GM19025 (cell line): Measurements from ENCODE around the gene BTF3L4.
"Not testable (repeated sequence)": the region's sequence is repeated elsewhere in the genome, so short reads cannot be mapped to it uniquely, and the experiment has no call there.

ENCODE experiments used
- ATAC-seq: cut with Tn5 transposase; IDR thresholded peaks from one replicate; pipeline ENCODE4 v1.9.1; 2021; ENCODE audit warnings: mild to moderate bottlenecking, low read depth, moderate library complexity; ENCODE audit not compliant: unreplicated experiment

BTF3L4 gene

DNA sequence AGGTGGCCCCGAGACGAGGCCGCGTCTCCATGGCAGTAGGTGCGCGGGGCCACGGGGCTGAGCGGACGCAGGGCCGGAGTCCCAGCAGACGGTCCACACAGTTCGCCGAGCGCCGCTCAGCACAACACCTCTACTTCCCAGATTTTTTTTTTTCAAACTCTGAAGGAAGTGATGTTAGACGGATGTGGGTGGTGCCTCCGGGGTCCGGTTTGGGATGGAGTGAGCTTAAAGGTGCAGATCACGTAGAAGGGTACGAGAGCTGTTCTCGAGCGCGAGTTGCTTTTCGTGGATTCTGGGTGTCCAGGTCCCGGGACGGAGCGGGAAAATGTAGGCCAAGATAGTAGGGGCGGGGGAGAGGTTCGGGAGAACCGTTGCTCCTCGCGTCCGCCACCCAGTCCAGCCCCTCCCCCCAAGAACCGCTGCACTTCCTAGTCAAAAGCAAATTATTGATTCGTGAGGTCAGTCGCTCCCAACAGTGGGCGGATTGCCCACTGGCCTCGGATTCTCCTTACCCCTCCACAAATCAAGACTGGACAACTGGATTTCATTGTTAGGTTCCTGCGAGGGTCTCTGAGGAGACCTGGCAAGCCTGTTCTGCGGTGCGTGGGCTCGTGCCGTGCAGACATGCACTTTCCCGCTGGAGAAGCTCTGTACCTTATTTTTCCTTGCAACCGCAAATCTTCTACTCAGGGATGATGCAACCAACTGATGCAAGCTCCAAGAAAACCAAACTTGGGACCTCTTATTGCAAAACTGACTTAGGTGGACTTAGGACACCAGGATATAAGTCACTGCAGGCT is 829 bp upstream of the BTF3L4 start, which contains the start of gene TXNDC12:
Gene TXNDC12 (minus strand): TSS at position 126 of the 800 bp plus-strand sequence. CDS start 95 bp downstream, at position 31.
- peak; percentile 42 for ATAC-seq

DNA sequence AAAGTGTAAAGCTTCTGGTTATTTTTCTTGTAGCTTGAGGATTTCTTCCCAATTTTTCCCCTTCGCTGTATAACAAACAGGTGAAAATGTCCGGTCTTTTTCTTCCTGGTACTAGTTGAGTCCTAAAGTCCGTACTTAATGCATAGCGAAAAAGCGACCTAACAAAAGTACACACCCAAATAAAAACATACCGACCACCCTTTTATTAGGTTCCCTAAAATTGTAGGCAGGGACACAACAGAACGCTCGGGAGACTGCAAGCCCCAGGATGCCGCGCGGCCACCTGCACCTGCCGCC is 281 bp upstream of the BTF3L4 start:
- no peak for ATAC-seq

DNA sequence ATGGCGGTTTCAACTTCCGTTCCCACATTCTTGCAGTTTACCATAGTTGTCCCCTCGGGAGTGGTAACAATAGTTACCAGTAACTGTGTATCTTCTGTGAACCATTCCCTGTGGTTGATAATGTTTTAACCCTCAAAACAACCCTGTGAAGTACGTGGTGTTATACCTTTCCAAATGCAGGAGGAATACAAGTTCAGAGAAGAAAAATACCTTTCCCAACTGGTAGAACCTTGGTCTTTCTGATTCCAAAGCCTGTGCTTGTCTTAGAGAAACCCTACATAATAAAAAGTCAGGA is 789 bp downstream of the BTF3L4 start:
- ATAC-seq: peak; percentile 32

DNA sequence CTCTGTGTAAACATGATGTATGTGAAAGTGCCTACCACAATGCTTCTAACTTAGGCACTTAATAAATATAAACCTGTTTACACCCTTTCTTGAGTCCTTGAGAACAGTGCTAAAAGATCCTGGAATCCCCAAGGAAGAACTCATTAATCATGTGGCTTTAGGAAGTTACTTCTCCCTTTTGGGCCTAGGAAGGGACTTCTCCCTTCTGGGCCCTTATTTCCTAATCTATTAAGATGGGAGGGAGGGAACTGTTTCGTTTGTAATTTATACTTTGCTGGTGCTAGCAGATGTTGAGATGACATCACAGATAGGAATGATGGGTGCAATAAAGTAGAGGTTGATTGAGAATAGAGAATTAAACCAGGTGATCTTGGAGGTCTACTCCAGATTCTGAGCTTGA is 1.2 kb downstream of the BTF3L4 start:
- ATAC-seq: no peak

DNA sequence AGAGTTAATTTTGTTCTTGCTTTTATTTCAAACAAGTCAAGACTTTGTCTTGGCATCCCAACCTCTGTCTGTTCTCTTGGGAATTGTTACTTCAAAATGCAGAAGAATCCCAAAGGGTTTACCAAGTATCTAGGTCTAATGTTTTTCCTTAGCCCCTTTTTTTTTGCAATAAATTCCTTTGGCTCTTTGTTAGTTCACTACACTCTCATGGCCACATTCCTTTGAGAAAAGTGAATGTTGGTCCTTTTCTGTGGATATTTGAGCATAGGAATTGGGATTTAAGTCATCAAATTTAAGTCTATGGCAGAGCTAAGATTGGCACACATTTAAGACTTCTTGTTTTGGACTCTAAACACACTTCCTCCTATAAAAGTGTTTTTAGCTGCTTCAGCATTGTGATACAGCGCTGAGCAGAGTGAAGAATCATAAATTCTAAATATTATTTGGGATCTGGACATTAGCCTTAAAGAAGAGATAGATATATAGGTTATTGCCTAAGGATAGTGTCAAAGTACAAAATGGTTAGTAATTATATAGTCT is 1.9 kb downstream of the BTF3L4 start:
- ATAC-seq: no peak

DNA sequence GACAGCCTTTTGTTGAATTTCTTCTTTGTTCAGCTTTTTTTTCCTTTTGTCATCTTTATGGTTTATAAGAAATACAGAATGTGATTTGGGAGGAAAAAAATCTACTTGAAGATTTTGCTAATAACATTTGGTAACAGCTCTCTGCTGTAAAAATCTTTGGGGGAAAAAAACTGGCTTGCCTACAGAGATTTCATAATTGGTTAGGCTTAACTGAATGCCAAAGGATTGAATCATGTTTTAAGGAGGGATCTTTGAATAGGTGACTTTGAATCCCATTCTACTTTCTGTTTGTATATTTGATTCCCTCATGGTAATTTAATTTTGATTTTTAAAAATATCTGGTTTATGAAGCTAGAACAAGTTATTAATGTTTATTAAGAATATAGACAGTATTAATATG is 3.2 kb downstream of the BTF3L4 start:
- no peak for ATAC-seq

DNA sequence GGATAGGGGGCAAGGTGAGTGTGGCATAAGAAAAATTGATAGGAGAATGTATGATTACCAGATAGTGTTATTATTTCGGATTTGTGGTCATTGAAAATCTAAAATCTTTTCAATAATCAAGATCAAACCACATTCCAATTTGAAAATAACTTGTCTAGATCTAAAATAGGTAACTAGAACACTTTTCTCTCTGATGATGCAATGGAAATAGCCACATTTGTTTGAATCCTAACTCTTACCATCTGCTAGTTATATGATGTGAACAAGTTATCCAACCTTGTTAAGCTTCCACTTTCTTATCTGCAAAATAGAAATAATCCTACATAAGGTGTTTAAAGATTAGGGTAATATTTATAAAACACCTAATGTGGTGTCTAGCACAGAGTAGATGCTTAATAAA is 3.8 kb downstream of the BTF3L4 start:
- ATAC-seq: no peak

DNA sequence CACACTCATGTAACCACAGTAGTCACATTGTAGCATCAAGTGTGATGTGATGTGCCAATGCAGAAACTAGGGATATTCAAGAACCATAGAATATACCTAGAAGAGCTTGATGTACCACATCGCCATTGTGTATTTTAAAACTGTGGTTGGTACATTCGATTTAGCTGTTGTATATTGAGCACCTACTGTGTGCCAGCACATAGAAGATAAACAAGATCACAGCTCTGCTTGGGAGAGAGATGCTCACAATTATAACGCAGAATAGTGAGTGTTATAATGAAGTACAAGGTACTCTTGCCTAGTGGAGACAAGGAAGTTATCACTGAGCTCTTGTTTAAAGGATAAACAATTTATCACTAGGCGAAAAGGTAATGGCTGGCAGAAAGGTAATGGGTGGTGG is 4.7 kb downstream of the BTF3L4 start:
- no peak for ATAC-seq

DNA sequence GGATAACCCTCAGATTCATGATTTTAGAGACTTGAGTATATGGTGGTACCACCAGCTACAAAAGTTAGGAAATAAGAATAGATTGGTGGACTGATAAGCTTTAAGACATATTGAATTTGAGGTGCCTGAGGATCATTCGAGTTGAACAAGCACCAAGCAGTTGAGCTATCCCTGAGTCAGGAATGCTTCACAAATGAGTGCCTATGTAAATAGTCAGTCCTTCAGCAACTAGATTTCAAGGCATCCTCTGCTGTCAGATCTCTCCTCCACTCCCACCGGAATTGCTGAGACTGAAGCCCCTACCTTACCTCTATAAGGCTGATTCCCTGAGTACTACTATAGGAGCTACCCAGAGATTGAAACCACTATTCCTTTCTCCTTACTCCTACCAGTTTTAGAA is 7.1 kb downstream of the BTF3L4 start:
- no peak for ATAC-seq

DNA sequence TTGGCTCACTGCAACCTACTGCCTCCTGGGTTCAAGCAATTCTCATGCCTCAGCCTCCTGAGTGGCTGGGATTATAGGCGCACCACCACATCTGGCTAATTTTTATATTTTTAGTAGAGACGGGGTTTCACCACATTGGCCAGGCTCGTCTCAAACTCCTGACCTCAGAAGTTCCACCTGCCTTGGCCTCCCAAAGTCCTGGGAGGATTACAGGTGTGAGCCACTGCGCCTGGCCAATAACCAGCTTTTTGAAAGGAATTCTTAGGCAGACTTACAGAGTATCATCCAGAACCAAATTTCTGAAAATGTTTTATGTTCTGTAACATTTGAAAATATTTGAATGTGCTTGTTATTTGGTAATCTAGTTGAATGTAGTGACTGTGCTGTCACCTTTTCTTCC is 14.6 kb downstream of the BTF3L4 start:
- ATAC-seq: no peak

DNA sequence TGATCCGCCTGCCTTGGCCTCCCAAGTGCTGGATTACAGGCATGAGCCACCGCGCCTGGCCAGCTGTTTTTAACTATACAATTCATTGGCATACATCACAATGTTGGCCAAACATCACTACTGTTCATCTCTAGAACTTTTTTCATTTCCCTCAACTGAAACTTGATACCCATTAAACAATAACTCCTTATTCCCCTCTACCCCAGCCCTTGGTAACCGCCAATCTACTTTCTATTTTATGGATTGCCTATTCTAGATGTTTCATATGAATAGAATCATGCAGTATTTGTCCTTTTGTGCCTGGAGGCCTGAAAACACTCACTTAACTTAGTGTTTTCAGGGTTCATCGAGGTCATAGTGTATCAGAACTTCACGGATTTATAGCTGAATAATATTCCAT is 16.2 kb downstream of the BTF3L4 start:
- ATAC-seq: no peak

DNA sequence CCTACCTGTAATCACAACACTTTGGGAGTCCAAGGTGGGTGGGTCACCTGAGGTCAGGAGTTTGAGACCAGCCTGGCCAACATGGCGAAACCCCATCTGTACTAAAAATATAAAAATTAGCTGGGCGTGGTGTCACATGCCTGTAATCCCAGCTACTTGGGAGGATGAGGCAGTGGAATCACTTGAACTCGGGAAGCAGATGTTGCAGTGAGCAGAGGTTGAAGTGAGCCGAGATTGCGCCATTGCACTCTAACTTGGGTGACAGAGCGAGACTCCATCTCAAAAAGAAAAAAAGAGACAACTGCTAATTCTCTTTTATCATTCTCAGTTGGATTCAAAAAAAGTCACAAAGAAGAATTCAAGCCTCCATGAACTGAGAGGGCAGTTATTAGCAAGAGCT is 21.2 kb downstream of the BTF3L4 start:
- not testable (repeated sequence) for ATAC-seq

DNA sequence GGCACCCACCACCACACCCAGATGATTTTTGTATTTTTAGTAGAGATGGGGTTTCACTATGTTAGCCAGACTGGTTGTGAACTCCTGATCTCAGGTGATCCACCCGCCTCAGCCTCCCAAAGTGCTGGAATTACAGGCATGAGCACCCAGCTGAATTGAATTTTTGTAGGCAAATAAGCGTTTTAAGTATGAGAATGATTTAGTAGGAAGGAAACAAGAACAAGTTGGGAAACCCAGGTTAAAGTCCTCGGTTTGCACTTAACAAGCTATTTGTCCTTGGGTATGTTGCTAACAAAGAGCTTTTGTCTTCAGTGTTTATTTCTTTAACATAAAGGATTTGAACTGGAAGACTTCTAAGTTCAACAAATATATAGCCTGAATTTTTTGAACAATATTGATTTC is 23.9 kb downstream of the BTF3L4 start:
- ATAC-seq: no peak

DNA sequence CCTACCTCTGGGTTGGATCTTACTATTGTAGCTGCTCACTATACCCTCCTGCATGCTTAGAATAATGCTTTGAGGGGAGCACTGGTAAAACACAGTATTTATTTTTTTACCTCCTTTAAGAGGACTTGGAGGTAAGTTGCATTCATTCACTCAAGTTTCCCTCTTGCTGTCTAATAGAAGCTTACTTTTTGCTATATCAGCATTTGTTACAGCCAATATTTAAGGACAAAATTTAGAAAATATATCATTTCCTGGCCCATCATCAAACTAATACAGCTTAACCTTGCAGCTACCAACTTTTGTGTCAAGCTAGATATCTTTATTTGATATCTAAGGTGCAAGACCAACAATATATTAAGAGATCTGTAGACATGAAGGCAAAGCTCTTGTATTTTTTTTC is 31.8 kb downstream of the BTF3L4 start:
- not testable (repeated sequence) for ATAC-seq

DNA sequence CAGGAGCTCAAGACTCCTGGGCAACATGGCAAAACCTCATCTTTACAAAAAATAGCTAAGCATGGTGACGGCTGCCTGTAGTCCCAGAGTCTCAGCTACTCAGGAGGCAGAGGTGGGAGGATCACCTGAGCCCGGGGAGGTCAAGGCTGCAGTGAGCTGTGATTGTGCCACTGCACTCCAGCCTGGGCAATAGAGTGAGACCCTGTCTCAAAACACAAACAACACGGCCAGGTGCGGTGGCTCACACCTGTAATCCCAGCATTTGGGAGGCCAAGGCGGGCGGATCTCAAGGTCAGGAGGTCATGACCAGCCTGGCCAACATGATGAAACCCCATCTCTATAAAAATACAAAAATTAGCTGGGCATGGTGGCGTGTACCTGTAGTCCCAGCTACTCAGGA is 38.2 kb downstream of the BTF3L4 start:
- ATAC-seq: not testable (repeated sequence)

DNA sequence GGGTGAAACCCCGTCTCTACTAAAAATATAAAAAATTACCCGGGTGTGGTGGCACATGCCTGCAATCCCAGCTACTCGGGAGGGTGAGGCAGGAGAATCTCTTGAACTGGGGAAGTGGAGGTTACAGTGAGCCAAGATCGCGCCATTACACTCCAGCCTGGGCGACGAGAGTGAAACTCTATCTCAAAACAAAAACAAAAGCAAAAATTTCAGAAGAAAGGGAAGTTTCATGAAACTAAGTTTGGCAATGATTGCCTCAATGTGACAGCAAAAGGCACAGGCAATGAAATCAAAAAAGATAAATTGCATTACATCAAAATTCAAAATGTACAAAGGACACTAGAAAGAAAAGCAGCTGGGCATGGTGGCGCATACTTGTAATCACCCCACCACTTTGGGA is 40.1 kb downstream of the BTF3L4 start:
- no peak for ATAC-seq

DNA sequence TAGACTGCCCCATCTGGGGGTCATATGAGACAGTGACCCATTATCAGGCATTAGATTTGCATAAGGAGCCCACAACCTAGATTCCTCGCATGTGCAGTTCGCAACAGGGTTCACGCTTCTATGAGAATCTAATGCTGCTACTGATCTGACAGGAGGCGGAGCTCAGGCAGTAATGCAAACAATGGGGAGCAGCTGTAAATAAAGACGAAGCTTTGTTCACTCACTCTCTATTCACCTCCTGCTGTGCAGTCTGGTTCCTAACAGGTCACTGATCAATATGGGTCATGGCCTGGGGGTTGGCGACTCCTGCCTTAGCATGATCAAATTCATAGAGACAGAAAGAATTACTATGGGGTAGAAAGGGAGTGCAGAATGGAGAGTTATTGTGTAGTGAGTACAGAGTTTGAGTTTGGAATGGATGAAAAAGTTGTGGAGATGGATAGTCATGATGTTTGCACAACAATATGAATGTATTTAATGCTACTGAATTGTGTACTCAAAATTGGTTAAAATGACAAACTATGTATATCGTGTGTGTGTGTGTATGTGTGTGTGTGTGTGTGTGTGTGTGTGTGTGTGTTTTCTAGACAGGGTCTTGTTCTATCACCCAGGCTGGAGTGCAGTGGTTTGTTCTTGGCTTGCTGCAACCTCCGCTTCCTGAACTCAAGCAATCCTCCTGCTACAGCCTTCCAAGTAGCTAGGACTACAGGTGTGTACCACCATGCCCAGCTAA is 42.2 kb downstream of the BTF3L4 start:
- no peak for ATAC-seq

DNA sequence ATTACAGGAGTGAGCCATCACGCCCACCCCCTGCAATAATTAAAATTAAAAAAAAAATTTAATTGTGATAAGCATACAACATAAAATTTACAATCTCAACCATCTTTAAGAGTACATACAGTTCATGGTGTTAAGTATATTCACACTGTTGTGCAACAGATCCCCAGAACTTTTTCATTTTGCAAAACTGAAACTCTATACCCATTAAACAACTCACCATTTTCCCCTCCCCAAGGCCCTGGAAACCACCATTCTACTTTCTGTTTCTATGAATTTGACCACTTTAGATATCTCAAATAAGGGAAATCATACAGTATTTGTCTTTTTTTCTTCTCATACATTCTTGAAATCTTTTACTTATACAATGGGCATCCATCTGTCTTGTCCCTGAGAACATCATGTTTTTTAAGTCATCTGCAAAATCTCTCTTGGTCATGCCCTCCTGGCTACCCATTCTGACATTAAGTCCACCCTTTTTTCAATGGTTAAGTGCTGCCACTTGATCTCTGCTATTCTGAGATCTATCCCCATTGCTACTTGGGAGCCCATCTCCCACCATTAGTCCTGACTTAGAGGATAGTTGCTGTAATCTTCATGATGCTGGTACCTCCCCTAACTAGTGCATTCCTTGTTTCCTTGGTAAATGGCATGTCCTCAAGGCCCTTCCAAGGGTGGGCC is 46.4 kb downstream of the BTF3L4 start:
- no peak for ATAC-seq

DNA sequence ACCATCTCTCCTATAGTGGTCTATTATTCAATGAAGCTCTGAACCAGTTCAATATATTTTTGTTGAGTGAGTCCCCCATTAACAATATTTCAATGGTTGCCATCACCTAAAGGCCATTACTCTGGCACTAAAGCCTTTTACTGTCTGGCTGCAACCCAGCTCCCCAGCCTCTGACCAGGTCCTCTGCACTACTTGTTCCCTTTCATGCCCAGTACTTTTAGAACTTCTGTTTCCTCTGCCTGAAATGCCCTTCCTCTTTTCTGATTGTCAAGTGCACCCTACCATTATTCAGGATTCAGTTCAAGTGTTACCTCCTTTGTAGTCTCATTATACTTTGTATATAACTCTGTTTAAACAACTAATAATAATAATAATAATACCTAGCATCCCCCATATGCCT is 55.4 kb downstream of the BTF3L4 start:
- ATAC-seq: no peak

DNA sequence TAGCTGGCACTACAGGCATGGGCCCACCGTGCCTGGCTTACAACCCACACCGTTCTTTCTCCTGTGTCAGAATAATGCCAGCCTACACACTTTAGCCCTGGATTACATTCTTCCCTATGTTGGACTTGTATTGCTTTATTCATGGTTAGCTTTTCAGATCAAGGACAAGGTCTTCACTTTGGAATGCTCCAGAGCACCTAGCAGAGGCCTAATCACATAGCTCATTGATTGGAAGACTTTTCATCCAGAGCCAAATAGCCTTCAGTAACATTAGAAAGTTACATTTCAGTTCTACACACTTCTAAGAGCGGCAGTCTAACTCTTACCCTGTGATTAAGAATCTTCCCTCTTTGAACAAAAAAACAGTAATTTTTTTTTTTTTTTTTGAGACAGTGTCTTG is 56.4 kb downstream of the BTF3L4 start:
- ATAC-seq: no peak

DNA sequence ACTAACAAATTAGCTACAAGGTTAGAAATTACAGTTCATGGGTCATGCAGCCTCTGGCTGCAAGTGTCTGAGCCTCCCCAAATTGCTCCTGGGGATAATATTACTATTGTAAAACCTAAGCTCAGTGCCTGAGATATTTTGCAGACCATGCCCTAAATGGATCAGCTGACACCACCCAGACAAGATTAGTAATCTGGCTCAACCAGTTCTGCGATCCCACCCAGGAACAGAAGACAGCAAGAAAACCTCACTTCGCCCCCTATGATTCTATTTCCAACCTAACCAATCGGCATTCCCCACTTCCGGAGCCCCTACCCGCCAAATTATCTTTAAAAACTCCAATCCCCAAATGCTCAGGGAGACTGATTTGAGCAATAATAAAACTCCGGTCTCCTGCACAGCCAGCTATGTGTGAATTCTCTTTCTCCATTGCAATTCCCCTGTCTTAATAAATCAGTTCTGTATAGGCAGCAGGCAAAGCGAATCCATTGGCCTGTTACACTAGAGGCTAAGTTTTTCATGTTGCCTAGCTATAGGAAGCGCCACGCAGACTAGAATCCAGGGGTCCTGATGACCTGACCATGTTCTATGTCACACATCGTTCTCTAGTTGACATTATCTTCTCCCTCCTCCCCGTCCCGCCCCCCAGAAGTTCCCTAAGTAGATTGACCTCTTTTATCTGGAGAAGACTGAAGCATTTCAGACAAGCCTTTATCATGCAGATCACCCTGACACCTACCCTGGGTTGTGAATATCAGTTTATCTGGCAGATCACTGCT is 63.4 kb downstream of the BTF3L4 start:
- no peak for ATAC-seq
